Muscle of leg (tissue), 11 donors: Measurements from ENCODE around the gene HOXA9. TPM values are rescaled to one million over a fixed set of nuclear protein-coding genes. Genes with fewer than 3 reads are reported as not detected.

Experiments used
- DNase-seq: peaks from one replicate; pipeline ENCODE4 v3.0.0; 2013
- H3K27ac ChIP-seq: one replicate; pipeline ENCODE4 v1.5.1; 2013; ENCODE audit warnings: mild to moderate bottlenecking, low read length, control low read depth
- H3K27me3 ChIP-seq: one replicate; pipeline ENCODE4 v1.6.1; 2013; ENCODE audit warnings: low read length; ENCODE audit not compliant: control insufficient read depth, insufficient read depth
- H3K36me3 ChIP-seq: one replicate; pipeline ENCODE4 v1.6.1; 2013; ENCODE audit warnings: low read length; ENCODE audit not compliant: control insufficient read depth, insufficient read depth
- H3K4me1 ChIP-seq: one replicate; pipeline ENCODE4 v1.6.1; 2013; ENCODE audit warnings: low read length; ENCODE audit not compliant: control insufficient read depth, insufficient read depth
- H3K4me3 ChIP-seq: one replicate; pipeline ENCODE4 v1.5.1; 2013; ENCODE audit warnings: low read length, control low read depth
- H3K9me3 ChIP-seq: replicated peaks from 2 replicates; pipeline ENCODE4 v1.6.1; 2013; ENCODE audit warnings: low read depth, low read length; ENCODE audit not compliant: control insufficient read depth
- WGBS: methylation state at CpG from one replicate; pipeline ENCODE4 v1.1.5; 2013; ENCODE audit warnings: missing lambda C conversion rate; ENCODE audit not compliant: insufficient coverage; 5-methylcytosine and 5-hydroxymethylcytosine counted together
- polyA plus RNA-seq, 8 donors: library from polyadenylated mRNA; unstranded; fragments of 120-200 nt; gene quantifications; one replicate each; pipeline versions ENCODE4 v1.2.1 to v1.2.3, GENCODE V29; 2013; ENCODE audit warnings: inconsistent platforms in 1 of 8, low replicate concordance in 1 of 8; ENCODE audit not compliant: insufficient read length in 8 of 8, insufficient read depth in 1 of 8
- total RNA-seq: library from RNA; stranded (reverse); fragments of 120-200 nt; gene quantifications from one replicate; pipeline ENCODE4 v1.2.4, GENCODE V29; 2013

HOXA9 gene
- total and polyA plus RNA-seq, 9 donors: 16.0 to 28.5 (median 21.7) TPM

GRCh38 chr7:27116962-27117886 is 48.1 kb downstream of the HOXA9 start:
- Histone ChIP-seq H3K4me1 (peaks cover 57% of the 10 kb centered on the region), H3K27ac (peak overlapping the region; percentile 63), H3K36me3 (peaks cover 26% of the 10 kb centered on the region), H3K4me3 (no peak overlapping the region), H3K27me3 (peaks cover 11% of the 10 kb centered on the region), H3K9me3 (no peaks in the 10 kb centered on the region)
- no peak for DNase-seq
- 64% methylated on average over 11 of the region's 12 CpGs for WGBS

- no peak for DNase-seq
- WGBS: 83% methylated on average over 11 of the region's 20 CpGs
- Histone ChIP-seq H3K27me3 (peaks cover 12% of the 10 kb centered on the region), H3K4me3 (no peak overlapping the region), H3K4me1 (peaks cover 60% of the 10 kb centered on the region), H3K36me3 (peaks cover 22% of the 10 kb centered on the region), H3K9me3 (no peaks in the 10 kb centered on the region), H3K27ac (peak overlapping the region; percentile 16)
Measured at GRCh38 chr7:27116031-27116961, 49.0 kb downstream of the HOXA9 start.

- Histone ChIP-seq H3K27ac (peak overlapping the region; percentile 8), H3K27me3 (peaks cover 16% of the 10 kb centered on the region), H3K4me1 (peaks cover 62% of the 10 kb centered on the region), H3K9me3 (no peaks in the 10 kb centered on the region), H3K4me3 (peak overlapping the region; percentile 13), H3K36me3 (peaks cover 22% of the 10 kb centered on the region)
- 72% methylated on average over 38 of the region's 45 CpGs for WGBS
- DNase-seq: no peak
Measured at GRCh38 chr7:27115221-27116026, 49.9 kb downstream of the HOXA9 start.

- 67% methylated on average over 3 of the region's 6 CpGs for WGBS
- DNase-seq: no peak
- H3K4me1 ChIP-seq: peaks cover 61% of the 10 kb centered on the region
- peaks cover 18% of the 10 kb centered on the region for H3K27me3 ChIP-seq
- H3K36me3 ChIP-seq: peaks cover 23% of the 10 kb centered on the region
- H3K4me3 ChIP-seq: no peak overlapping the region
- H3K27ac ChIP-seq: no peak overlapping the region
- H3K9me3 ChIP-seq: no peaks in the 10 kb centered on the region
Measured at GRCh38 chr7:27114881-27115220, 50.5 kb downstream of the HOXA9 start.

GRCh38 chr7:27113991-27114769 is 51.2 kb downstream of the HOXA9 start:
- Histone ChIP-seq H3K27ac (peak overlapping the region; percentile 90), H3K4me3 (peak overlapping the region; percentile 42), H3K4me1 (peaks cover 59% of the 10 kb centered on the region), H3K36me3 (peaks cover 20% of the 10 kb centered on the region), H3K9me3 (no peaks in the 10 kb centered on the region), H3K27me3 (peaks cover 20% of the 10 kb centered on the region)
- 0% methylated on average over 1 of the region's 26 CpGs for WGBS
- peak; percentile 64 for DNase-seq

GRCh38 chr7:27112955-27113949 is 52.1 kb downstream of the HOXA9 start:
- peak; percentile 90 for DNase-seq
- H3K36me3 ChIP-seq: peaks cover 21% of the 10 kb centered on the region
- peak overlapping the region; percentile 42 for H3K4me3 ChIP-seq
- no peaks in the 10 kb centered on the region for H3K9me3 ChIP-seq
- H3K4me1 ChIP-seq: peaks cover 58% of the 10 kb centered on the region
- WGBS: 22% methylated on average over 21 of the region's 57 CpGs
- H3K27me3 ChIP-seq: peaks cover 23% of the 10 kb centered on the region
- H3K27ac ChIP-seq: peak overlapping the region; percentile 94

Other genes starting within 250 kb of the HOXA9 start
- gene HOXA1, start 69.5 kb downstream of the HOXA9 start, total RNA-seq: 0.58 TPM
- 1 to 10 TPM in 3 of 8 donors, under 1 TPM in 5; 0.42 to 1.2 (median 0.93) TPM for gene HOXA1, start 69.5 kb downstream of the HOXA9 start, polyA plus RNA-seq
- 0.71 TPM for gene HOXA2, start 62.9 kb downstream of the HOXA9 start, total RNA-seq
- 1 to 10 TPM in 6 of 8 donors, under 1 TPM in 2; 0.70 to 3.1 (median 1.4) TPM for gene HOXA2, start 62.9 kb downstream of the HOXA9 start, polyA plus RNA-seq
- gene HOXA4, start 34.8 kb downstream of the HOXA9 start, total RNA-seq: 3.2 TPM
- 10 to 100 TPM in 7 of 8 donors, 1 to 10 TPM in 1; 10.0 to 26.2 (median 23.0) TPM for gene HOXA4, start 34.8 kb downstream of the HOXA9 start, polyA plus RNA-seq
- 9.4 TPM for gene HOXA5, start 21.9 kb downstream of the HOXA9 start, total RNA-seq
- 10 to 100 TPM in 4 of 8 donors, 1 to 10 TPM in 4; 7.1 to 16.6 (median 9.7) TPM for gene HOXA5, start 21.9 kb downstream of the HOXA9 start, polyA plus RNA-seq
- 5.6 TPM for gene HOXA6, start 17.8 kb downstream of the HOXA9 start, total RNA-seq
- gene HOXA6, start 17.8 kb downstream of the HOXA9 start, polyA plus RNA-seq: 10 to 100 TPM in 1 of 8 donors, 1 to 10 TPM in 7; 4.2 to 10.5 (median 6.2) TPM
- 4.7 TPM for gene HOXA3, start 13.0 kb downstream of the HOXA9 start, total RNA-seq
- gene HOXA3, start 13.0 kb downstream of the HOXA9 start, polyA plus RNA-seq: 10 to 100 TPM in 4 of 8 donors, 1 to 10 TPM in 4; 5.1 to 12.5 (median 9.7) TPM
- gene HOXA7, start 8.9 kb downstream of the HOXA9 start, total RNA-seq: 3.9 TPM
- 10 to 100 TPM in 7 of 8 donors, 1 to 10 TPM in 1; 8.4 to 16.3 (median 12.6) TPM for gene HOXA7, start 8.9 kb downstream of the HOXA9 start, polyA plus RNA-seq
- gene HOXA10, start 8.8 kb upstream of the HOXA9 start, total RNA-seq: 21.2 TPM
- gene HOXA10, start 8.8 kb upstream of the HOXA9 start, polyA plus RNA-seq: 10 to 100 TPM; 27.3 to 36.0 (median 31.2) TPM
- 4.7 TPM for gene HOXA11, start 19.7 kb upstream of the HOXA9 start, total RNA-seq
- gene HOXA11, start 19.7 kb upstream of the HOXA9 start, polyA plus RNA-seq: 10 to 100 TPM in 1 of 8 donors, 1 to 10 TPM in 7; 2.0 to 12.0 (median 6.5) TPM
- gene HOXA13, start 34.6 kb upstream of the HOXA9 start, total RNA-seq: 0.40 TPM
- 1 to 10 TPM in 2 of 8 donors, under 1 TPM in 4, not detected in 2; 0.27 to 1.6 (median 0.54) TPM for gene HOXA13, start 34.6 kb upstream of the HOXA9 start, polyA plus RNA-seq
- not detected for gene EVX1, start 77.3 kb upstream of the HOXA9 start, total RNA-seq
- not detected for gene EVX1, start 77.3 kb upstream of the HOXA9 start, polyA plus RNA-seq